Measurements from ENCODE around the gene ZMAT5.

The ZMAT5 gene

DNA sequence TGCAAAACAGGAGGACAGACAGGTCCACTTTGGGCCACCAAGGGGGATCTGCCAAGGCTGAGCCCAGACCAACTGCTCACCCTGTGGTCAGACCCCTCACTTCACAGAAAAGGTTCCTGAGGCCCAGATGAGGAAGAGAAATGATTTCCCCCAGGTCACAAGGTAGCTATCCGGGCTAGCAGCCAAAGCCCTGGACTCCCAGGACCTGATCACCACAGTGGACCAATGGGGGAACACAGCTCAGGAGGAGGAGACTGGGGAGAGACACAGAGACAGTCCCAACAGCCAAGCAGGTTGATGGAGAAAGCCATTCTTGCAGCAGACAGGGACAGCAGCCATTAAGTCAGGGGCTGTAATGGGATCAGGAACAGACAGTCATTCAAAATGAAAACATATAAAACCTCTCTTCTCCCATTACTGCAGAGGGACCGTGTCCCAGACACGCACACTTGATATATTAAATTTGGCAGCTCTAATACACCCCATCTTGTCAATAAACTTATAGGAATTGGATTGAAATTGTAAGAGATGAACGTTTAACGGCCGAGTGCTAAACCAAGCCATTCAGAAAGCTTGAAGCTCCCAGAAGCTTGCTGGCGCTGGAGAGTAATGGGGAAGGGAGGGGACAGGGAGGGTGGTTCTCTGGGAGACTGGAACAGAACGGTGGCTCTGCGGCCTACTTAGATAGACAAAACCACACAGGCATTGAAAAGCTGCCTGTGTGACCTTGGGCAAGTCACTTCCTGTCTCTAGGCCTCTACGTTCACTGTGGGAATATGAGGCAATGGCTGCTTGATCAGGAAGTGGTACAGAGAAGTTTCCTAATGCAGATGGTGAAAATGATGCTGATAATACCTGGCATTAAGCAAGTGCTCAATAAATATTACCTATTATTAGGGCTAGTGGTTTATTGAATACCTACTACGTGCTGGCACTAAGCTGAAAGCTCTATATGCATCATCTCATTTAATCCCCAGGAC lies 16.0 kb downstream of the ZMAT5 start:
- TF ChIP-seq, protein P1, sequence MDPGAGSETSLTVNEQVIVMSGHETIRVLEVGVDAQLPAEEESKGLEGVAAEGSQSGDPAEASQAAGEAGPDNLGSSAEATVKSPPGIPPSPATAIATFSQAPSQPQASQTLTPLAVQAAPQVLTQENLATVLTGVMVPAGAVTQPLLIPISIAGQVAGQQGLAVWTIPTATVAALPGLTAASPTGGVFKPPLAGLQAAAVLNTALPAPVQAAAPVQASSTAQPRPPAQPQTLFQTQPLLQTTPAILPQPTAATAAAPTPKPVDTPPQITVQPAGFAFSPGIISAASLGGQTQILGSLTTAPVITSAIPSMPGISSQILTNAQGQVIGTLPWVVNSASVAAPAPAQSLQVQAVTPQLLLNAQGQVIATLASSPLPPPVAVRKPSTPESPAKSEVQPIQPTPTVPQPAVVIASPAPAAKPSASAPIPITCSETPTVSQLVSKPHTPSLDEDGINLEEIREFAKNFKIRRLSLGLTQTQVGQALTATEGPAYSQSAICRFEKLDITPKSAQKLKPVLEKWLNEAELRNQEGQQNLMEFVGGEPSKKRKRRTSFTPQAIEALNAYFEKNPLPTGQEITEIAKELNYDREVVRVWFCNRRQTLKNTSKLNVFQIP (CRISPR knock-in tag; IDR thresholded peaks at IDR 0.05; ENCODE audit: borderline replicate concordance, low read depth), result no peak
- TF ChIP-seq SNAI2 (CRISPR knock-in tag; IDR thresholded peaks at IDR 0.05) (no peak), TCF4 (CRISPR knock-in tag; IDR thresholded peaks at IDR 0.05; ENCODE audit: borderline replicate concordance) (no peak), PPARA (CRISPR knock-in tag; IDR thresholded peaks at IDR 0.05; ENCODE audit: borderline replicate concordance) (no peak), ZC3H10 (CRISPR knock-in tag; IDR thresholded peaks at IDR 0.05) (no peak), OSR1 (CRISPR knock-in tag; IDR thresholded peaks at IDR 0.05) (no peak), ESRRG (CRISPR knock-in tag; IDR thresholded peaks at IDR 0.05) (no peak), ARNTL (CRISPR knock-in tag; IDR thresholded peaks at IDR 0.05; ENCODE audit: borderline replicate concordance, low read depth) (no peak), TOX (CRISPR knock-in tag; IDR thresholded peaks at IDR 0.05; ENCODE audit: borderline replicate concordance) (no peak), ISL1 (CRISPR knock-in tag; IDR thresholded peaks at IDR 0.05) (no peak), RARB (CRISPR knock-in tag; IDR thresholded peaks at IDR 0.05) (no peak)
- TF ChIP-seq, protein P2, sequence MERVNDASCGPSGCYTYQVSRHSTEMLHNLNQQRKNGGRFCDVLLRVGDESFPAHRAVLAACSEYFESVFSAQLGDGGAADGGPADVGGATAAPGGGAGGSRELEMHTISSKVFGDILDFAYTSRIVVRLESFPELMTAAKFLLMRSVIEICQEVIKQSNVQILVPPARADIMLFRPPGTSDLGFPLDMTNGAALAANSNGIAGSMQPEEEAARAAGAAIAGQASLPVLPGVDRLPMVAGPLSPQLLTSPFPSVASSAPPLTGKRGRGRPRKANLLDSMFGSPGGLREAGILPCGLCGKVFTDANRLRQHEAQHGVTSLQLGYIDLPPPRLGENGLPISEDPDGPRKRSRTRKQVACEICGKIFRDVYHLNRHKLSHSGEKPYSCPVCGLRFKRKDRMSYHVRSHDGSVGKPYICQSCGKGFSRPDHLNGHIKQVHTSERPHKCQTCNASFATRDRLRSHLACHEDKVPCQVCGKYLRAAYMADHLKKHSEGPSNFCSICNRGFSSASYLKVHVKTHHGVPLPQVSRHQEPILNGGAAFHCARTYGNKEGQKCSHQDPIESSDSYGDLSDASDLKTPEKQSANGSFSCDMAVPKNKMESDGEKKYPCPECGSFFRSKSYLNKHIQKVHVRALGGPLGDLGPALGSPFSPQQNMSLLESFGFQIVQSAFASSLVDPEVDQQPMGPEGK (CRISPR knock-in tag; IDR thresholded peaks at IDR 0.05; ENCODE audit: borderline replicate concordance), result no peak
- ATAC-seq, result no peak

DNA sequence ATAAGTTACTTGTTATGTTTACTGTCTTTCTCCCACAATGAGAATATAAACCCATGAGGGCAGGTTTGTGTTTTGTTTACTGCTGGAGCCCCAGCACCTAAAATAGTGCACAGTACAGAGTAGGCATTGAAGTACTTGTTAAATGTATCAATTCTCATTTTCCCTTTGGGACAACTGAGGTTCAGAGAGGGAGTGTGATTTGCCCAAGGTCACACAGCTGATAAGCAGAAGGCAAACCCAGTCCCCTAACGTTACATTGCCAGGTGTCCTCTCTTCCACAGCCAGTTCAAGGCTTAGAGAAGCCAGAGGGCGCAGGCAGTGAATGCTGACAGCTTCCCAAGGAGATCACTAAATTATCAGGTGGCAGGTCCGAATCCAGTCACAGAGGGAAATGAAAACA lies 16.8 kb downstream of the ZMAT5 start:
- no peak for ATAC-seq
- no peak for TF ChIP-seq ARNTL (CRISPR knock-in tag; IDR thresholded peaks at IDR 0.05; ENCODE audit: borderline replicate concordance, low read depth)
- no peak for TF ChIP-seq ZNF8 (CRISPR knock-in tag; IDR thresholded peaks at IDR 0.05)
- TF ChIP-seq, protein P3, sequence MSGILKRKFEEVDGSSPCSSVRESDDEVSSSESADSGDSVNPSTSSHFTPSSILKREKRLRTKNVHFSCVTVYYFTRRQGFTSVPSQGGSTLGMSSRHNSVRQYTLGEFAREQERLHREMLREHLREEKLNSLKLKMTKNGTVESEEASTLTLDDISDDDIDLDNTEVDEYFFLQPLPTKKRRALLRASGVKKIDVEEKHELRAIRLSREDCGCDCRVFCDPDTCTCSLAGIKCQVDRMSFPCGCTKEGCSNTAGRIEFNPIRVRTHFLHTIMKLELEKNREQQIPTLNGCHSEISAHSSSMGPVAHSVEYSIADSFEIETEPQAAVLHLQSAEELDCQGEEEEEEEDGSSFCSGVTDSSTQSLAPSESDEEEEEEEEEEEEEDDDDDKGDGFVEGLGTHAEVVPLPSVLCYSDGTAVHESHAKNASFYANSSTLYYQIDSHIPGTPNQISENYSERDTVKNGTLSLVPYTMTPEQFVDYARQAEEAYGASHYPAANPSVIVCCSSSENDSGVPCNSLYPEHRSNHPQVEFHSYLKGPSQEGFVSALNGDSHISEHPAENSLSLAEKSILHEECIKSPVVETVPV (CRISPR knock-in tag; IDR thresholded peaks at IDR 0.05), result no peak
- TF ChIP-seq ZFP3 (CRISPR knock-in tag; IDR thresholded peaks at IDR 0.05), result no peak
- TF ChIP-seq, protein P2 (CRISPR knock-in tag; IDR thresholded peaks at IDR 0.05; ENCODE audit: borderline replicate concordance), result no peak
- TF ChIP-seq RARB (CRISPR knock-in tag; IDR thresholded peaks at IDR 0.05), result no peak
- no peak for TF ChIP-seq CSDC2 (CRISPR knock-in tag; IDR thresholded peaks at IDR 0.05)
- TF ChIP-seq PPARA (CRISPR knock-in tag; IDR thresholded peaks at IDR 0.05; ENCODE audit: borderline replicate concordance), result no peak
- TF ChIP-seq TOX (CRISPR knock-in tag; IDR thresholded peaks at IDR 0.05; ENCODE audit: borderline replicate concordance), result no peak

DNA sequence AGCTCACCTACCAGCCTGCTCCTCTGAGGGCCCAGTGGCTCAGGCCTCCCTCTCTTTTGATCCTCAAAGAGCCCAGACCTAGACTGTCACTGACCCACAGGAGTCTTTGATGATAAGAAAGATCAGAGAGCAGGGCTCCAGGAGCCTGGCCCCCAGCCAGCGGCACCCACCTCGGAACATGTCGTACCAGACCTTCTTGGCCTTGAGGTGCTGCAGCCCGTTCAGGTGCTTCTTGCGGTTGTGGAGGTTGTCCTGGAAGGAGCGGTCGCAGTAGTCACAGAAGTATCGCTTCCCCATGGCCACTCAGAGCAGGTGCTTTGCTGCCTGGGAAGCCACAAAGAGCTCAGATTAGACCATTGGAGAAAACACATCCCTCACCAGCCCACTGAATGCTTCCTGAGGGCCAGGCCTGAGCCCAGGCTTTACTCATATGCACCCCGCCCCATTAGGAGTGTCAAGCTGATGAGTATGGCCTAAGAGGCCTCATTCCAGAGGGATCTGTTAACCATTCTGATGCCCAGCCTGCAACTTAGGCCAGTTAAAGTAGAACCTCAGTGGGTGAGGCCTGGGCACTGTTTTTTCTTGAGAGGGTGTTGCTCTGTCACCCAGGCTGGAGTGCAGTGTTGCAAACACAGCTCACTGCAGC lies 18.4 kb downstream of the ZMAT5 start:
- ATAC-seq, result no peak
- TF ChIP-seq ZC3H10 (CRISPR knock-in tag; IDR thresholded peaks at IDR 0.05) (no peak), BACH2 (CRISPR knock-in tag; IDR thresholded peaks at IDR 0.05; ENCODE audit: borderline replicate concordance) (no peak), TCF4 (CRISPR knock-in tag; IDR thresholded peaks at IDR 0.05; ENCODE audit: borderline replicate concordance) (no peak), OSR1 (CRISPR knock-in tag; IDR thresholded peaks at IDR 0.05) (no peak), ZNF70 (CRISPR knock-in tag; IDR thresholded peaks at IDR 0.05) (no peak), ARNTL (CRISPR knock-in tag; IDR thresholded peaks at IDR 0.05; ENCODE audit: borderline replicate concordance, low read depth) (no peak)
- TF ChIP-seq, protein P1 (CRISPR knock-in tag; IDR thresholded peaks at IDR 0.05; ENCODE audit: borderline replicate concordance, low read depth), result no peak

Data from SK-N-SH treated with all-trans-retinoic acid at 6 μM for 48 hours (cell line).